Tibial artery (tissue), 4 donors: ENCODE data around the gene COL4A6.

Source experiments
- DNase-seq, 2 donors: peaks; one replicate each; pipeline ENCODE4 v3.0.0-alpha.2; 2019
- H3K27ac ChIP-seq, 2 donors: fragments of 200-600 bp; sonication (generic) in 1 of 2; 1 replicate in 1 of 2; 2 replicates in 1 of 2; pipeline ENCODE4 v1.5.1; 2018 to 2019; ENCODE audit warnings: mild to moderate bottlenecking in 1 of 2
- H3K27me3 ChIP-seq, 2 donors: fragments of 200-600 bp; sonication (generic) in 1 of 2; one replicate each; pipeline versions ENCODE4 v1.5.1 to v1.6.0; 2016 to 2019
- H3K36me3 ChIP-seq, 3 donors: fragments of 200-600 bp; sonication (generic) in 2 of 3; one replicate each; pipeline ENCODE4 v1.5.1; 2016 to 2019; ENCODE audit warnings: mild to moderate bottlenecking in 2 of 3
- H3K4me1 ChIP-seq, 4 donors: fragments of 200-600 bp; sonication (generic) in 2 of 4; 1 replicate in 3 of 4; 2 replicates in 1 of 4; pipeline ENCODE4 v1.5.1; 2016 to 2019
- H3K4me3 ChIP-seq, 2 donors: fragments of 200-600 bp; sonication (generic) in 1 of 2; 1 replicate in 1 of 2; 2 replicates in 1 of 2; pipeline ENCODE4 v1.5.1; 2018 to 2019; ENCODE audit warnings: mild to moderate bottlenecking in 2 of 2
- H3K9me3 ChIP-seq, 3 donors: fragments of 200-600 bp; sonication (generic) in 1 of 3; one replicate each; pipeline ENCODE4 v1.5.1; 2016 to 2019
- CTCF ChIP-seq, 2 experiments: fragments of 200-600 bp in 1 of 2; fragments of 450-650 bp in 1 of 2; IDR thresholded peaks; one replicate each; pipeline ENCODE4 v1.5.1; 2017 to 2019; ENCODE audit warnings: antibody characterized with exemption in 2 of 2, mild to moderate bottlenecking in 1 of 2, moderate library complexity in 1 of 2
- intact Hi-C: fragments of 100-400 bp; cut with DNase I; formaldehyde crosslinking; loops from one replicate; pipeline ENCODE4 v1.15.0; 2023; ENCODE audit warnings: low total_unique reads

COL4A6 gene

GRCh38 chrX:108439961-108440696, 1.9 kb upstream of the COL4A6 start:
- intact Hi-C loops: no loop called here
- H3K27me3 ChIP-seq: no peaks in the 10 kb centered on the region
- peaks cover 0 to 8% (median 0%) of the 10 kb centered on the region in 3 donors for H3K9me3 ChIP-seq
- no peak for TF ChIP-seq CTCF (IDR thresholded peaks at IDR 0.05)
- H3K4me1 ChIP-seq: peaks cover 0 to 4% (median 0%) of the 10 kb centered on the region in 4 donors
- peak overlapping the region; percentile 62 for H3K4me3 ChIP-seq
- peak overlapping the region; percentile 79 to 83 for H3K27ac ChIP-seq
- DNase-seq: peak in 1 of 2 donors; percentile 47
- no peaks in the 10 kb centered on the region for H3K36me3 ChIP-seq

- peaks cover 0 to 4% (median 0%) of the 10 kb centered on the region in 3 donors for H3K9me3 ChIP-seq
- H3K27ac ChIP-seq: peak within 1 kb of the TSS; percentile 79 to 83
- intact Hi-C loops: no loop called here
- no peaks in the 10 kb centered on the region for H3K27me3 ChIP-seq
- no peaks in the 10 kb centered on the region for H3K36me3 ChIP-seq
- peaks cover 0 to 4% (median 0%) of the 10 kb centered on the region in 4 donors for H3K4me1 ChIP-seq
- no peak for TF ChIP-seq CTCF (IDR thresholded peaks at IDR 0.05)
- peak within 1 kb of the TSS; percentile 62 for H3K4me3 ChIP-seq
- DNase-seq: peak; percentile 26 to 80
Observed at GRCh38 chrX:108439426-108439942, 1.3 kb upstream of the COL4A6 start, which contains the start of gene COL4A5. TSS of gene COL4A5 (plus strand) at chrX:108439838. CDS start at chrX:108440126, 288 bp downstream.

GRCh38 chrX:108437349-108438109, 693 bp downstream of the COL4A6 start:
- Histone ChIP-seq H3K9me3 (no peaks in the 10 kb centered on the region), H3K27ac (peak overlapping the region; percentile 44 to 83), H3K4me1 (peaks cover 0 to 4% (median 0%) of the 10 kb centered on the region in 4 donors), H3K27me3 (no peaks in the 10 kb centered on the region), H3K36me3 (no peaks in the 10 kb centered on the region), H3K4me3 (peak overlapping the region; percentile 51 to 52)
- no peak for DNase-seq
- no peak for TF ChIP-seq CTCF (IDR thresholded peaks at IDR 0.05)
- intact Hi-C loops: no loop called here

GRCh38 chrX:108435261-108435660, 3.0 kb downstream of the COL4A6 start:
- TF ChIP-seq CTCF (IDR thresholded peaks at IDR 0.05): no peak
- DNase-seq: no peak
- no peaks in the 10 kb centered on the region for H3K27me3 ChIP-seq
- intact Hi-C loops: no loop called here
- no peaks in the 10 kb centered on the region for H3K36me3 ChIP-seq
- no peak overlapping the region for H3K27ac ChIP-seq
- peaks cover 0 to 4% (median 0%) of the 10 kb centered on the region in 4 donors for H3K4me1 ChIP-seq
- no peaks in the 10 kb centered on the region for H3K9me3 ChIP-seq
- H3K4me3 ChIP-seq: no peak overlapping the region

GRCh38 chrX:108426262-108426661, 12.0 kb downstream of the COL4A6 start:
- peak overlapping the region in 1 of 2 donors; percentile 56 for H3K27ac ChIP-seq
- TF ChIP-seq CTCF (IDR thresholded peaks at IDR 0.05): no peak
- H3K4me1 ChIP-seq: peaks cover 0 to 4% (median 0%) of the 10 kb centered on the region in 4 donors
- H3K36me3 ChIP-seq: no peaks in the 10 kb centered on the region
- intact Hi-C loops: no loop called here
- no peak for DNase-seq
- H3K27me3 ChIP-seq: no peaks in the 10 kb centered on the region
- no peaks in the 10 kb centered on the region for H3K9me3 ChIP-seq
- no peak overlapping the region for H3K4me3 ChIP-seq
